GM21390 (cell line): Measurements from ENCODE around the gene POU6F2.

ENCODE experiments used
- ATAC-seq: cut with Tn5 transposase; IDR thresholded peaks from one replicate; pipeline ENCODE4 v1.9.1; 2021; ENCODE audit not compliant: unreplicated experiment

The POU6F2 gene

GRCh38 chr7:39240864-39241263 is 263.2 kb downstream of the POU6F2 start:
- ATAC-seq = no peak

- no peak for ATAC-seq
Observed at GRCh38 chr7:39247576-39247975, 269.9 kb downstream of the POU6F2 start.

- no peak for ATAC-seq
Observed at GRCh38 chr7:39248041-39248691, 270.5 kb downstream of the POU6F2 start.

- no peak for ATAC-seq
Observed at GRCh38 chr7:39248692-39249090, 271.0 kb downstream of the POU6F2 start.

- no peak for ATAC-seq
Observed at GRCh38 chr7:39249635-39250152, 272.0 kb downstream of the POU6F2 start.

GRCh38 chr7:39252916-39253315 is 275.2 kb downstream of the POU6F2 start:
- ATAC-seq = no peak

GRCh38 chr7:39259391-39260003 is 281.8 kb downstream of the POU6F2 start:
- no peak for ATAC-seq

- no peak for ATAC-seq
Observed at GRCh38 chr7:39260279-39260844, 282.7 kb downstream of the POU6F2 start.

GRCh38 chr7:39261771-39262170 is 284.1 kb downstream of the POU6F2 start:
- ATAC-seq = no peak

GRCh38 chr7:39265641-39266591 is 288.2 kb downstream of the POU6F2 start:
- ATAC-seq = no peak

- ATAC-seq = no peak
Observed at GRCh38 chr7:39269034-39269433, 291.3 kb downstream of the POU6F2 start.

- no peak for ATAC-seq
Observed at GRCh38 chr7:39270018-39270417, 292.3 kb downstream of the POU6F2 start.

GRCh38 chr7:39271402-39271801 is 293.7 kb downstream of the POU6F2 start:
- no peak for ATAC-seq

- no peak for ATAC-seq
Observed at GRCh38 chr7:39272111-39272510, 294.4 kb downstream of the POU6F2 start.

- ATAC-seq = no peak
Observed at GRCh38 chr7:39272691-39273090, 295.0 kb downstream of the POU6F2 start.

- no peak for ATAC-seq
Observed at GRCh38 chr7:39280337-39280736, 302.6 kb downstream of the POU6F2 start.

GRCh38 chr7:39285256-39285655 is 307.5 kb downstream of the POU6F2 start:
- no peak for ATAC-seq

GRCh38 chr7:39288303-39288702 is 310.6 kb downstream of the POU6F2 start:
- ATAC-seq = no peak

- ATAC-seq = no peak
Observed at GRCh38 chr7:39291628-39292410, 314.1 kb downstream of the POU6F2 start.

GRCh38 chr7:39293056-39293823 is 315.5 kb downstream of the POU6F2 start:
- no peak for ATAC-seq
